Activated CD4-positive, alpha-beta memory T cell treated with anti-CD3 and anti-CD28 coated beads, Interleukin-2, amount 10 ng/mL, durations not matched to agents 7 days and 5 days (primary cell): Measurements from ENCODE around the gene TCF12. TPM values are rescaled to one million over a fixed set of nuclear protein-coding genes. Genes with fewer than 3 reads are reported as not detected.

Source experiments
- CTCF ChIA-PET: fragments of 350-600 bp; sonication (Branson Sonifier 250); formaldehyde crosslinking; loops from one replicate; lab custom pipeline; 2021; ENCODE audit warnings: antibody characterized with exemption, inconsistent platforms; lab: Charles Lee
- POLR2A ChIA-PET: fragments of 350-600 bp; sonication (Branson Sonifier 250); formaldehyde crosslinking; loops from one replicate; lab custom pipeline; 2021; ENCODE audit warnings: antibody characterized with exemption; lab: Charles Lee
- DNase-seq: peaks from one replicate; pipeline ENCODE4 v3.0.0-alpha.2; 2020
- H3K27ac Mint-ChIP-seq: one replicate; pipeline ENCODE4 v1.8.0; 2021; ENCODE audit warnings: mild to moderate bottlenecking, mixed read lengths
- H3K27me3 Mint-ChIP-seq: one replicate; pipeline ENCODE4 v1.8.0; 2021; ENCODE audit warnings: mixed read lengths
- H3K36me3 Mint-ChIP-seq: one replicate; pipeline ENCODE4 v1.8.0; 2021; ENCODE audit warnings: low read depth, mixed read lengths
- H3K4me1 Mint-ChIP-seq: one replicate; pipeline ENCODE4 v1.8.0; 2021; ENCODE audit warnings: mixed read lengths
- H3K4me3 Mint-ChIP-seq: one replicate; pipeline ENCODE4 v1.8.0; 2021; ENCODE audit warnings: mild to moderate bottlenecking, mixed read lengths
- H3K9me3 Mint-ChIP-seq: one replicate; pipeline ENCODE4 v1.8.0; 2021; ENCODE audit warnings: mixed read lengths
- total RNA-seq, 2 experiments: library from RNA; stranded (reverse); gene quantifications; one replicate each; pipeline ENCODE4 v1.2.3, GENCODE V29; 2021

TCF12 gene
- total RNA-seq, 2 experiments from 2014 or later = 62.4 to 62.8 TPM

DNA sequence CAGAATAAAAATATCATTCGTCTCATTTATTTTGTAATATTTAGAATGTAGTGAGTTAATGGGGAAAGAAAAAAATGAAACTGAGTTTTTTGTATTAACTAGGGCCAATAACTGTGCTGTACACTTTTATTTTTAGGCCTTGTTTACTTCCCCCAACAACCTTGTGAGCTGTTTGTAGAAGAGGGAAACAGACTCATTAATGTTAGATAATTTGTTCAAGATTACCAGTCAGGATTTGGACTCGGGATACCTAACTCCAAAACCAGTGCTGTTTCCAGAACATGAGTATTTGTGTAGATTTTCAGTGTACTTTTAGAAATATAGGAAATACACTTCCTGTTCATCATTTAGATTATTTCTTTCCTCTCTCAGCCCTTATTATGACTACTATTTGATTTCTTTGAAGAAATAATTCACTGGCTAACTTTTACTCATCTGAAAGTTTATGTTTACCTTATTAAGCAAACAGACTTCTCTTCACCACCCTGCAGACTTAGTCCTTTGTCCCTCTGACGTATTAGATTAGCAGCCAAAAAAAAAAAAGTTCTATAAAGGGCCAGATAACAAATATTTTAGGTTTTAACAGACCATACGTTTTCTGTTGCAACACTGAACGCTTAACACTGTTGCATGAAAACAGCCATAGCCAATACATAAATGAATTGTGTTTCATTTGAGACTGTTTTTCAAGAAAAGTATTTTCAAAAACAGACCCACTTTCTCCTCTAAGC, 265.3 kb downstream of the TCF12 start:
- POLR2A ChIA-PET = no interaction called here
- peaks cover 3% of the 10 kb centered on the region for H3K9me3 Mint-ChIP-seq
- H3K4me3 Mint-ChIP-seq = no peak overlapping the region
- H3K36me3 Mint-ChIP-seq = peaks cover 17% of the 10 kb centered on the region
- CTCF ChIA-PET = no interaction called here
- no peak overlapping the region for H3K27ac Mint-ChIP-seq
- no peak for DNase-seq
- no peaks in the 10 kb centered on the region for H3K27me3 Mint-ChIP-seq
- H3K4me1 Mint-ChIP-seq = no peaks in the 10 kb centered on the region

DNA sequence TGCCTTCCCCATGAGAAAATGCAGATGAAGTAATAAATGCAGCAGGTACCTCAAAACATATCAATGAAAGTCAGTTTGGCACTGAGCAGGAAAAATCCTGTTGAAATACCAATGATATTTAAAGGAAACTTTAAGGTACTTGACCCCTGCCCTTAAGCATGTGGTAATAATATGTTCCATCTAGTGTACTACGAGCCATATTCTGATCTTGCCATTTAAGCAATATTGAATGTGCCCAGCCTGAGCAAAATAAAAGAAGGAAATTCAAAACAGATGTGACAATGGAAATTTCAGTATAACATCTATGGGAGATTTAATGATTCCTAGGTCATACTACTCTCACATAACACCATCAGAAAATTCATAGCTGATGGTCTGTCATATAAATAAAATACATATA, 266.1 kb downstream of the TCF12 start:
- no peak for DNase-seq
- ChIA-PET POLR2A (no interaction called here), CTCF (no interaction called here)
- H3K36me3 Mint-ChIP-seq = peaks cover 17% of the 10 kb centered on the region
- no peaks in the 10 kb centered on the region for H3K4me1 Mint-ChIP-seq
- H3K9me3 Mint-ChIP-seq = peaks cover 3% of the 10 kb centered on the region
- no peak overlapping the region for H3K4me3 Mint-ChIP-seq
- no peak overlapping the region for H3K27ac Mint-ChIP-seq
- no peaks in the 10 kb centered on the region for H3K27me3 Mint-ChIP-seq

DNA sequence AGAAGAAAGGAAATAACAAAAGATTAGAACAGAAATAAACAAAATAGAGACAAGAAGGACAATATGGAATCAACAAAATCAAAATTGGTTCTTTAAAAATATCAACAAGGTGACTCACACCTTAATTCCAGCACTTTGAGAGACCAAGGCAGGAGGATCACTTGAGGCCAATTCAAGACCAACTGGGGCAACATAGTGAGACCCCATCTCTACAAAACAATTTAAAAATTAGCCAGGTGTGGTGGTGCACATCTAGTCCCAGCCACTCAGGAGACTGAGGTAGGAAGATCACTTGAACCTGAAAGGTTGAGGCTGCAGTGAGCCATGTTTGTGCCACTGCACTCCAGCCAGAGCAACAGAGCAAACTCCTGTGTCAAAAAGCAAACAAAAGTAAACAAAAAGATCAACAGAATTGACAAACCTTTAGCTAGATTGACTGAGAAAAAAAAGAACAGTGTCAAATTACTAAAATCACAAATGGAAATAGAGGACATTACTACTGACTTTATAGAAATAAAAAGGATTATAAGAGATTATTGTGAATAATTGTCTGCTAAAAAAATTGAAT, 267.1 kb downstream of the TCF12 start:
- ChIA-PET POLR2A (no interaction called here), CTCF (no interaction called here)
- Mint-ChIP-seq H3K4me1 (no peaks in the 10 kb centered on the region), H3K36me3 (peaks cover 17% of the 10 kb centered on the region), H3K27me3 (no peaks in the 10 kb centered on the region), H3K4me3 (no peak overlapping the region), H3K9me3 (peaks cover 3% of the 10 kb centered on the region), H3K27ac (no peak overlapping the region)
- DNase-seq = no peak

DNA sequence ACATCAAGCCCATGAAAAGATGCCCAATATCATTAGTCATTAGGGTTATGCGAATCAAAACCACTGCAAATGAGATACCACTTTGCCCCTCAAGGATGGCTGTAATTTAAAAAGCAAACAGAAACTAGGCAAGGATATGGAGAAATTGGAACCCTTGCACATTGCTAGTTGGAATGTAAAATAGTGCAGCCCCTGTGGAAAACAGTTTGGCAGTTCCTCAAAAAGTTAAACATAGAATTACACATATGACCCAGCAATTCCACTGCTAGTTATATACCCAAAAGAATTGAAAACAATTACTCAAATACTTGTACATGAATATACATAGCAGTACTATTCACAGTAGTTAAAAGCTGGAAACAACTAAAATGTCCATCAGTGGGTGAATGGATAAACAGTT, 271.0 kb downstream of the TCF12 start:
- Mint-ChIP-seq H3K4me3 (no peak overlapping the region), H3K27ac (no peak overlapping the region), H3K4me1 (no peaks in the 10 kb centered on the region), H3K27me3 (no peaks in the 10 kb centered on the region), H3K36me3 (peaks cover 24% of the 10 kb centered on the region), H3K9me3 (peaks cover 3% of the 10 kb centered on the region)
- no peak for DNase-seq
- CTCF ChIA-PET = no interaction called here
- POLR2A ChIA-PET = no interaction called here

DNA sequence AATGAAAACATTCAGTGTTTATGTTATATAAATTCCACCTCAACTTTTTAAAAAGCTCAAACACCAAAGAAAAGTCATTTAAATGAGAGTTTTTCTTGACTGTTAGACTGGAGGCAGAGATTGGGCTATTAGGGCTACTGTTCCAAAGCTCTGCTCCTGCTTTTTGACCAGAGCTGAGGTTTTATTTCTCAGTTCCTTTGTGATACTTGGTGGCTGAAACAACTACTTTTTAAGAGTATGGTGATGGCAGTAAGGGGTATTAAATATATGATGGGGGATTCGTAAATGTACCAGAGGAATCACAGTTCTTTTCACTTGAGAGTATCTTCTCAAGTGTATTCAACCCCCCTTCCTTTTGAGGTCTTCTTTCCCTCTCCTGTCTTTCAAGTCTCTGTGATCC, 271.8 kb downstream of the TCF12 start:
- peaks cover 23% of the 10 kb centered on the region for H3K36me3 Mint-ChIP-seq
- DNase-seq = no peak
- no peaks in the 10 kb centered on the region for H3K4me1 Mint-ChIP-seq
- no peaks in the 10 kb centered on the region for H3K27me3 Mint-ChIP-seq
- H3K27ac Mint-ChIP-seq = no peak overlapping the region
- H3K9me3 Mint-ChIP-seq = peaks cover 3% of the 10 kb centered on the region
- ChIA-PET POLR2A (no interaction called here), CTCF (no interaction called here)
- no peak overlapping the region for H3K4me3 Mint-ChIP-seq

DNA sequence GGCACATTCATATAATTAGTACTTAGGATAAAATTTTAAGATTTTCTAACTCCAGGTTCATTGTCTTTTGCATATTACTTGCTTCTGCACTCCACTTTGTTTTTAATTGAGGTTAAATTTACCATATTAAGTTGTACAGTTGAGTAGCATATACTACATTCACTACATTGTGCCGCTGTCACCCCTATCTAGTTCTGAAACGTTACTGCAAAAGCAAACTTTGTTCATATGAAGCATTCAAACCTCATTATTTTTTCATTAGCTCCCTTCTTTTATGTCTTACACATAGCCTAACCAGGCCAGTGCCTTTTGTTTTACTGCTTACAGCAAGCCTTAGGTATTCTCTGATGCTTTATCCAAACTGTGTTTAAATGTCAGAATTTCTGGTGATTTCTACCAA, 274.7 kb downstream of the TCF12 start:
- Mint-ChIP-seq H3K4me1 (no peaks in the 10 kb centered on the region), H3K4me3 (no peak overlapping the region), H3K27me3 (no peaks in the 10 kb centered on the region), H3K27ac (no peak overlapping the region), H3K36me3 (peaks cover 8% of the 10 kb centered on the region), H3K9me3 (no peaks in the 10 kb centered on the region)
- ChIA-PET POLR2A (no interaction called here), CTCF (interaction anchor here (0.6 kb wide), 1 partner anchor 9 kb away, joined by 3 read pairs; no protein-coding TSS in a partner anchor)
- DNase-seq = no peak

DNA sequence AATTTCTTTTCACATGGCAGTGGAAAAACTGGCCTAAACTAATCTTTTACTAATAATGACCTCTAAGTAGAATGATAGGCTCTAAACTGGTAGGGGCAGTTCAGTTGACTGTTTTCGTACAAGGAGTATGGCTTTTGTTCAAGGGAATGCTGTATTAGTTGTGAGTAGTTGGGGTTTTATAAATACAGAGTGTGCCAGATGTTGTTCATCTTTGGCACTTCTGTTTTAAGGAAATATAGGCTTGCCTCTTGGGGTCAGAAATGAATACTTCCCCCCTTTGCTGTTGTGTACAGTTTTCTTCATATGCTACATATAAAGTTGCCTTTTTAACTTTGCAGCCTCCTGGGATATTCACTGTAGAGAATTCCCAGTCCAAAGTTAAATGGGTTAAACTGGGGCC, 276.9 kb downstream of the TCF12 start:
- Mint-ChIP-seq H3K9me3 (no peaks in the 10 kb centered on the region), H3K27me3 (no peaks in the 10 kb centered on the region), H3K27ac (no peak overlapping the region), H3K4me3 (no peak overlapping the region), H3K4me1 (no peaks in the 10 kb centered on the region), H3K36me3 (peaks cover 12% of the 10 kb centered on the region)
- ChIA-PET POLR2A (no interaction called here), CTCF (no interaction called here)
- no peak for DNase-seq

DNA sequence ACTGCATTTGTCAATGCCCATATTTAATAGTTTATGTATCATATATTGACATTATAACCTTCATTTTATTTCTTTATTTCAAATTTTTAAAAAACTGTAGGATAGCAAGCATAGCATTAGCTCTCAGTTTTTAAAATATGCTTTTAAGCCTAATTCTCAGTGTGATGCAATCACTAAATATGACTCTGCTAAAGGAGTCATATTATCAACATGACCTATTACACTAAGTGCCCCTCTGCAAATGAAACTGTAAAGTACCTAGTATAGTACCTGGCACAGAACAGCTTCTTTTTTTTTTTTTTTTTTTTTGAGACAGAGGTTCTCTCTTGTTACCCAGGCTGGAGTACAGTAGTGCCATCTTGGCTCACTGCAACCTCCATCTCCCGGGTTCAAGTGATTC, 278.4 kb downstream of the TCF12 start:
- Mint-ChIP-seq H3K4me1 (no peaks in the 10 kb centered on the region), H3K27me3 (no peaks in the 10 kb centered on the region), H3K4me3 (no peak overlapping the region), H3K27ac (no peak overlapping the region), H3K36me3 (peaks cover 12% of the 10 kb centered on the region), H3K9me3 (no peaks in the 10 kb centered on the region)
- no peak for DNase-seq
- ChIA-PET CTCF (no interaction called here), POLR2A (no interaction called here)

DNA sequence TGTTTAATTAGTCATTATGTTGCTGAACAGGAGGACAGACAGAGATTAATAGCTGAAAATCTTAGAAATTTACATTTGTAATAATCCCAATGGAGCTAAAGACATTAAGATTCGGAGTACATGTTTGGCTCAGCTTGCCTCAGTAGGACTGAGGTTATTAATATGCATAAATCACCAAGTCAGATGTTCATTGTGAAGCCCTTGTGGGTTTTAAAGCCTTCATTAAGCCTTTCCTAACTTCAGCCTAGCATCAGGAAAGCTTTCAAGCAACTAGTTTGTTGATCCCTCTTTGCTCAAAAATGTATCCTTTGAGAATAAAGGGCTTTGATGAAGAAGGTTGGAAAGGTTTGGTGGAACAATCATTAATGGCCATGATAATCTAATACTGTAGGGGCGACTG, 279.7 kb downstream of the TCF12 start:
- H3K36me3 Mint-ChIP-seq = peaks cover 11% of the 10 kb centered on the region
- ChIA-PET POLR2A (no interaction called here), CTCF (interaction anchor here (0.6 kb wide), 1 partner anchor 21 kb away, joined by 3 read pairs; no protein-coding TSS in a partner anchor)
- H3K4me1 Mint-ChIP-seq = no peaks in the 10 kb centered on the region
- no peak overlapping the region for H3K4me3 Mint-ChIP-seq
- no peak for DNase-seq
- H3K27me3 Mint-ChIP-seq = no peaks in the 10 kb centered on the region
- no peak overlapping the region for H3K27ac Mint-ChIP-seq
- no peaks in the 10 kb centered on the region for H3K9me3 Mint-ChIP-seq

DNA sequence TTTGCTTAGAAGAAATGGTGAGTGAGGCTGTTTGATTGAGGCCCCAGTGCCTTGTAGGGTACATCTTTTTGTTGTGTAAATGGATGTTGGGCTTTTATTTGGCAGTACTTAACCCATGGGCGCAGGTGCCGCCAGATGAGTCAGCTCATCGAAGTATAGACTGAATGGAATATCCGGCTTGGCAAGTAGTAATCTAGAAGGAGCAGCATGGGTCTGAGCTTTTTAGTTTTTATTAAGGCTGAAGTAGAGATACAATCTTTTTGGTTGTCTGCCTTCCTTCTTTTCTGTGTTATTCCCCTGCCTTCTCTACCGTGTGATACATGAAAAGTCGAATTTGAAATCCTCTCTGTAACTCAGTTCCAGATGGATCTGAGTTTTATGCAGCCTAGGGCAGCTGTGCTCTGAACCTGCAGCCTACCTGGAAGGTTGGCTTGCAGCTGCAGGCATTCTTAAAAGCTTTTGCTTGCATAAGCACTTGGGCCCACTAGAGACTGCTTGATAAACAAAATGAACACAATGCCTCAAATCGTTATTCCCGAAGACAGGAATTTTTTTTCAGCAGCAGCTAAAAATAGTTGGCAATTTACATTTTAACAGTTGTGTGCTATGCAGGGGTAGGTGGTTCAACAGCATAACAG, 280.3 kb downstream of the TCF12 start:
- no peak for DNase-seq
- POLR2A ChIA-PET = no interaction called here
- Mint-ChIP-seq H3K27me3 (no peaks in the 10 kb centered on the region), H3K4me3 (no peak overlapping the region), H3K4me1 (no peaks in the 10 kb centered on the region), H3K36me3 (peaks cover 6% of the 10 kb centered on the region), H3K27ac (no peak overlapping the region), H3K9me3 (no peaks in the 10 kb centered on the region)
- CTCF ChIA-PET = interaction anchor here (1.7 kb wide), 1 partner anchor 108 kb away, joined by 4 read pairs; no protein-coding TSS in a partner anchor

DNA sequence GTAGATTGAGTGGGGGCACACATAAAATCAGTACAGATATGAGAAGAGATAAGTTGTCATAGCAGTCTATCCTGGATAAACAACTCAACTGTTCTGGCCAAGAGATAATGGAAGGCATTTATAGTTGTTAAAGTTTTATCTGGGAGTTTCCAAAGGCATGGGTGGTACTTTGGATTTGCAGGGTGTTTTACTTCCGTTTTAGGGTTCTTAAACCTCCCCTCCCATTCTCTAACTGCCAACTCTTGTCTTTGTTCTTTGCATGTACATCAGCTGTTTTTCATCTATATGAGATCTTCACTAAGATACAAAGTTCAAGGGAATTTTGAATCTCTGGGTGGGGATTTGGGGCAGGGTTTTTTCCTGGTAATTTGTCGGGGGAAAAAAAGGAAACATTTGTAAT, 283.1 kb downstream of the TCF12 start:
- no peak for DNase-seq
- H3K27me3 Mint-ChIP-seq = no peaks in the 10 kb centered on the region
- H3K9me3 Mint-ChIP-seq = no peaks in the 10 kb centered on the region
- H3K27ac Mint-ChIP-seq = no peak overlapping the region
- POLR2A ChIA-PET = no interaction called here
- CTCF ChIA-PET = no interaction called here
- no peaks in the 10 kb centered on the region for H3K4me1 Mint-ChIP-seq
- H3K4me3 Mint-ChIP-seq = no peak overlapping the region
- peaks cover 4% of the 10 kb centered on the region for H3K36me3 Mint-ChIP-seq

DNA sequence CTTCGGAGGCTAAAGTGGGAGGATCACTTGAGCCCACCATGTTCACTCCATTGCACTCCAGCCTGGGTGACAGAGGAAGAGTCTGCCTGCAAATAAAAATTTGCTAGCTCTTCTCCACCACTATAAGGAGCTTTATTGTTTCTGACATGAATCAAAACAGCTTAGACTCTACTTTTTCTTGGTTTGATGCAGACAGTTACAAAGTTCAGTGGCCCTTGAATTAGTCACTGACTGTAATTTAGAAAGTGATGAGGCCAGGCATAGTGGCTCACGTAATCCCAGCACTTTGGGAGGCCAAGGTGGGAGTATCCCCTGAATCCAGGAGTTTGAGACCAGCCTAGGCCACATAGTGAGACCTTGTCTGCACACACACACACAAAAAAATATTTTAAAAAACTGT, 285.5 kb downstream of the TCF12 start:
- CTCF ChIA-PET = no interaction called here
- peaks cover 2% of the 10 kb centered on the region for H3K36me3 Mint-ChIP-seq
- no peak for DNase-seq
- H3K4me1 Mint-ChIP-seq = no peaks in the 10 kb centered on the region
- no peak overlapping the region for H3K4me3 Mint-ChIP-seq
- no peaks in the 10 kb centered on the region for H3K9me3 Mint-ChIP-seq
- no peaks in the 10 kb centered on the region for H3K27me3 Mint-ChIP-seq
- no peak overlapping the region for H3K27ac Mint-ChIP-seq
- POLR2A ChIA-PET = no interaction called here

DNA sequence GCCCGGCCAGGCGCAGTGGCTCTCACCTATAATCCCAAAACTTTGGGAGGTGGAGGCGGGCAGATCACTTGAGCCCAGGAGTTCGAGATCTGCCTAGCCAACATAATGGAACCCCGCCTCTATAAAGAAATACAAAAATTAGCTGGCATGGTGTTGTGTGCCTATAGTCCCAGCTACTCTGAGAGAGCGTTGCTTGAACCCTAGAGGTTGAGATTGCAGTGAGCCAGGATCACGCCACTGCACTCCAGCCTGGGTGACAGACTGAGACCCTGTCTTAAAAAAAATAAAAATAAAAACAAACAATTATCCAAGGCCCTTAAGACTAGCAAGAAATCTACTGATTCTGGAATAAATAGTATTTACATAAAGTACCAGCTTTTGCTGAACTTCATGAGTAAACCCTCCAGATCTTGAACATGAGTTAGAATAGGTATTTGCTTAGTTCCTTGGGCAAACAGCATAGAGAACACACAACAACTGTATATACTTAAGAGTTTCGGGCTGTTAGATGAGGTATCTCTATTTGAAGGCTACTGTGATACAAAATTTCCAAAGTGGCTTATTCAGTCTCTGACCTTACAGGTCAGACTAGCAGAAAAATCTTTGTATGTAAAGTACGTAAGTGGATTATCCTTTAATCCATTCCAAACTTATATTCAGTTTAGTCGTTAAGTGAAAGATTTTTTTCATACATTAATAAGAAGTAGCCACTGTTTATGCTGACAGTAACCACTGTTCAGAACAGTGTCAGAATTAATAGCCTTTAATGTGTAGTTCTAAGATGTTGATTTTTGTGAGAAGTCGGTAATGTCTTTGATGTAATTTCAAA, 286.8 kb downstream of the TCF12 start:
- DNase-seq = no peak
- no peaks in the 10 kb centered on the region for H3K9me3 Mint-ChIP-seq
- no peaks in the 10 kb centered on the region for H3K27me3 Mint-ChIP-seq
- POLR2A ChIA-PET = no interaction called here
- CTCF ChIA-PET = no interaction called here
- no peak overlapping the region for H3K27ac Mint-ChIP-seq
- no peaks in the 10 kb centered on the region for H3K36me3 Mint-ChIP-seq
- H3K4me1 Mint-ChIP-seq = no peaks in the 10 kb centered on the region
- H3K4me3 Mint-ChIP-seq = no peak overlapping the region
